HepG2 (cell line): ENCODE data around the gene DCPS. TPM values are rescaled to one million over a fixed set of nuclear protein-coding genes. Genes with fewer than 3 reads are reported as not detected.

ENCODE experiments used
- ASH2L ChIP-seq: fragments of 300-600, 200-600 bp; sonication (generic); IDR thresholded peaks from 2 replicates; pipeline ENCODE4 v1.7.0; 2017; ENCODE audit warnings: low read depth, mild to moderate bottlenecking, moderate library complexity, mixed read lengths, low read length; ENCODE audit not compliant: insufficient read length
- CCDC6 ChIP-seq: sonication (generic); formaldehyde crosslinking; IDR thresholded peaks from 2 replicates; pipeline ENCODE4 v1.8.1; 2022; ENCODE audit warnings: mild to moderate bottlenecking, missing genetic modification reagents, moderate library complexity
- EED ChIP-seq: sonication (generic); formaldehyde crosslinking; IDR thresholded peaks from 2 replicates; pipeline ENCODE4 v1.5.0; 2020; ENCODE audit warnings: mild to moderate bottlenecking, missing genetic modification reagents
- GMEB1 ChIP-seq: sonication (generic); formaldehyde crosslinking; IDR thresholded peaks from 2 replicates; pipeline ENCODE4 v1.5.1; 2020; ENCODE audit warnings: missing genetic modification reagents, mild to moderate bottlenecking, borderline replicate concordance
- IRF9 ChIP-seq: sonication (generic); formaldehyde crosslinking; IDR thresholded peaks from 2 replicates; pipeline ENCODE4 v1.8.0; 2022; ENCODE audit warnings: missing genetic modification reagents, mild to moderate bottlenecking, borderline replicate concordance
- MIER2 ChIP-seq: IDR thresholded peaks from 2 replicates; pipeline ENCODE4 v1.6.1; 2016; ENCODE audit warnings: missing biosample characterization, missing genetic modification reagents
- PCBP2 ChIP-seq: fragments of 200-400 bp; formaldehyde crosslinking; optimal IDR thresholded peaks from 2 replicates; pipeline ENCODE3; 2018; ENCODE audit warnings: low read length, low read depth; ENCODE audit not compliant: poor library complexity, severe bottlenecking
- RBM39 ChIP-seq: fragments of 200-400 bp; formaldehyde crosslinking; IDR thresholded peaks from one replicate; pipeline ENCODE4 v1.6.1; 2018; ENCODE audit warnings: antibody characterized with exemption, mild to moderate bottlenecking, low read depth, low read length; ENCODE audit not compliant: poor library complexity, severe bottlenecking
- SMARCC2 ChIP-seq: fragments of 450-650 bp; IDR thresholded peaks from 2 replicates; pipeline ENCODE4 v1.6.1; 2017; ENCODE audit warnings: antibody characterized with exemption, mild to moderate bottlenecking
- SMYD3 ChIP-seq: sonication (generic); formaldehyde crosslinking; IDR thresholded peaks from 2 replicates; pipeline ENCODE4 v1.8.1; 2023; ENCODE audit warnings: mild to moderate bottlenecking, missing genetic modification reagents
- ZBTB33 ChIP-seq: sonication (generic); formaldehyde crosslinking; IDR thresholded peaks from 2 replicates; pipeline ENCODE4 v1.4.0; 2020; ENCODE audit warnings: missing genetic modification reagents
- ZNF24 ChIP-seq: fragments of 450-650 bp; IDR thresholded peaks from 2 replicates; pipeline ENCODE4 v1.6.1; 2017; ENCODE audit warnings: antibody characterized with exemption, mild to moderate bottlenecking
- ZNF34 ChIP-seq: sonication (generic); formaldehyde crosslinking; IDR thresholded peaks from 2 replicates; pipeline ENCODE4 v1.4.0; 2020; ENCODE audit warnings: mild to moderate bottlenecking, missing genetic modification reagents, borderline replicate concordance
- ZNF407 ChIP-seq: sonication (generic); formaldehyde crosslinking; IDR thresholded peaks from one replicate; pipeline ENCODE4 v1.5.1; 2020; ENCODE audit warnings: mild to moderate bottlenecking, missing genetic modification reagents; ENCODE audit errors: not compliant biosample characterization
- ZNF543 ChIP-seq: sonication (generic); formaldehyde crosslinking; IDR thresholded peaks from 2 replicates; pipeline ENCODE4 v1.4.0; 2020; ENCODE audit warnings: mild to moderate bottlenecking, missing genetic modification reagents
- polyA plus RNA-seq, 8 experiments: library from polyadenylated mRNA; depleted of rRNA in 3 of 8; stranded (reverse) in 7 of 8; unstranded in 1 of 8; fragments of >200 nt; fragmentation: Illumina TruSeq in 4 of 8; extraction: Trizol in 4 of 8; gene quantifications; 2 replicates each; pipeline versions ENCODE4 v1.2.1 to v1.2.3, GENCODE V29; 2011 to 2016; ENCODE audit warnings: low read depth in 4 of 8, missing spikeins in 1 of 8, mixed read lengths in 1 of 8; ENCODE audit not compliant: insufficient read depth in 1 of 8
- total RNA-seq, 5 experiments: library from RNA; depleted of rRNA; stranded (reverse); fragments of >200 nt; fragmentation: Illumina TruSeq; extraction: Trizol; gene quantifications; 2 replicates each; pipeline ENCODE4 v1.2.3, GENCODE V29; 2016; ENCODE audit warnings: low read depth in 1 of 5

The DCPS gene
- total and polyA plus RNA-seq, 2 of the 13 experiments (the other 11 are each of a cell fraction or from before 2014, with no cell fraction given) = 21.9 to 22.5 TPM

- TF ChIP-seq ZNF407 = peak; percentile 97
- peak; percentile 76 for TF ChIP-seq GMEB1
- peak; percentile 94 for TF ChIP-seq RBM39
- TF ChIP-seq CCDC6 (CRISPR knock-in tag) = peak; percentile 94
- peak; percentile 14; the same call in 1 of the 2 replicates for TF ChIP-seq ZBTB33 (CRISPR knock-in tag)
- TF ChIP-seq PCBP2 = no peak
- TF ChIP-seq ASH2L = peak; percentile 57
- TF ChIP-seq ZNF34 (CRISPR knock-in tag) = no peak
- TF ChIP-seq IRF9 (CRISPR knock-in tag) = peak; percentile 93
- TF ChIP-seq ZNF543 (CRISPR knock-in tag) = peak; percentile 59; the same call in 1 of the 2 replicates
- no peak for TF ChIP-seq SMARCC2
- 0 out of 2 replicates have a peak, but pooled peaks have one; percentile 56 for TF ChIP-seq EED (CRISPR knock-in tag)
- no peak for TF ChIP-seq ZNF24
- no peak for TF ChIP-seq SMYD3 (CRISPR knock-in tag)
- TF ChIP-seq MIER2 (CRISPR knock-in tag) = peak; percentile 75
These were observed at the start of gene DCPS (continued) for GRCh38 chr11:126303623-126304456.
